ENCODE results near the gene INSL3. TPM values are rescaled to one million over a fixed set of nuclear protein-coding genes. Genes with fewer than 3 reads are reported as not detected.
"Not testable (repeated sequence)": the region's sequence is repeated elsewhere in the genome, so short reads cannot be mapped to it uniquely, and the experiment has no call there.

Gene INSL3
- total RNA-seq, 1 donor from 2014 or later = not detected

DNA sequence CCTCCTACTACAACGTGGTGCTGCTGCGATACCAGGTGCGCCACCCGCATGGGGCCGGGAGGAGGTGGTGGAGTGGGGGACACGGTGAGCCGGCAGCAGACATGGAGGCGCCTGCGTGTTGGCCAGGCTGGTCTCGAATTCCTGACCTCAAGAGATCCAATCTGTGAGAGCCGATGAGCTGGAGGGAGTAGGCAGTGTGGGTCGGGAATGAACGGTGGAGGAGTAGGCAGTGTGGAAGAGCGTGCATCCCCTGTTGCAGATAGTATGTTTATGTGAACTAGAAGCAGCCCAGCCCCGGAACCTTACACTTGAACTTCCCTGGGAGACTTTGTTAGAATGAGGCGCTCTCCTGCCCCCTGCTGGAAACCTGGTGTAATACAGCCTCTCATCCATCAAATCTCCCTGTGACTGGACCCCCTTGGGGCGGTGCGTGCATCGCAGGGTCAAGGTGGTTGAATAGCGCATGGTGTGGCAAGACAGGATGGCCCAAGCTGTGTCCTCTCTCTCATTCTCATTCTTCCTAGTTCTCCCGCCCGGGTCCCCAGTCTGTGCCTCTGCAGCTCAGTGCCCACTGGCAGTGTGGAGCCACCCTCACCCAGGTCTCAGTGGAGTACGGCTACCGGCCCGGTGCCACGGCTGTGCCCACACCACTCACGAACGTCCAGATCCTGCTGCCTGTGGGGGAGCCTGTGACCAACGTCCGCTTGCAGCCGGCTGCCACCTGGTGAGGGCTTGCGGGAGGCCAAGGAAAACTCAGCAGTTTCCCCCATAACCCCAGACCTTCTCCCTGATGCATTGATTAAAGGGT lies 36.9 kb downstream of the INSL3 start:
- Histone ChIP-seq H3K4me2 (ENCODE audit: low read length) (no peak overlapping the region), H3K9me3 (ENCODE audit: insufficient read depth, low read depth, low read length) (no peaks in the 10 kb centered on the region), H3K27me3 (ENCODE audit: insufficient read depth, low read length) (no peaks in the 10 kb centered on the region), H3K4me1 (ENCODE audit: insufficient read depth, low read length) (no peaks in the 10 kb centered on the region), H3K27ac (ENCODE audit: low read depth, low read length) (no peak overlapping the region), H4K20me1 (ENCODE audit: insufficient read depth, low read length) (no peaks in the 10 kb centered on the region), H3K9ac (ENCODE audit: low read length) (no peak overlapping the region), H3K36me3 (ENCODE audit: insufficient read depth, low read length) (no peaks in the 10 kb centered on the region), H3K79me2 (ENCODE audit: insufficient read depth, low read length) (no peaks in the 10 kb centered on the region), H2AFZ (ENCODE audit: low read depth, low read length) (peak overlapping the region; percentile 43), H3K4me3 (ENCODE audit: insufficient read depth, low read depth, low read length) (no peak overlapping the region)
- Mint-ChIP-seq H3K27me3 (ENCODE audit: low read depth, unreplicated experiment) (peaks cover 4% of the 10 kb centered on the region), H3K36me3 (ENCODE audit: low read depth, unreplicated experiment) (no peaks in the 10 kb centered on the region), H3K4me3 (ENCODE audit: unreplicated experiment) (no peak overlapping the region), H3K4me1 (ENCODE audit: low read depth, unreplicated experiment) (no peaks in the 10 kb centered on the region), H3K27ac (ENCODE audit: unreplicated experiment) (no peak overlapping the region), H3K9me3 (ENCODE audit: unreplicated experiment) (peaks cover 7% of the 10 kb centered on the region)
- DNase-seq (ENCODE audit: low read depth) (no peak), FAIRE-seq (no peak)
- peak; percentile 68 for TF ChIP-seq CTCF (IDR thresholded peaks at IDR 0.05; ENCODE audit: insufficient read depth, low read depth, low read length)
- no peak for TF ChIP-seq EZH2 (IDR thresholded peaks at IDR 0.05; ENCODE audit: insufficient read depth, low read length)

- not testable (repeated sequence) for DNase-seq (ENCODE audit: low read depth)
Observed at GRCh38 chr19:17783721-17784120, 37.6 kb downstream of the INSL3 start.

DNA sequence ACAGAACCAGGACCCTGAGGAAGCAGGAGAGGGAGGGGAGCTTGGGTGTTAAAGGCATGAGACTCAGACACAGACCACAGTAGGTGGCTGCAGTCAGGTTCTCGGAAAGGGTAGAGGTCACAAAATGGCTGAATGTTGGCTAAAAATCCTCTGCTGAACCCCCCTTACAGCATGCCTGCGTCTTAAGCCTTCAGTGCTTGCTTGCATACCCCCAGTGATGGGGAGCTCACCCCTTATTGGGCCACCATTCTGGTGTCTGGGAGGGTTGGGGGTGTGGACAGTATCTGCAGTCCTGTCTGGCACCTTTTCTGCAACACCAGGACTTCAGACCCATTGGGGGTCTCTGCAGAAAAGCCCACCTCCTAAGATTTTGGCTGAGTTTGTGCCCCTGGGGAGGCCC lies 40.5 kb downstream of the INSL3 start:
- H3K36me3 Mint-ChIP-seq (ENCODE audit: low read depth, unreplicated experiment) = no peaks in the 10 kb centered on the region
- peaks cover 5% of the 10 kb centered on the region for H3K9me3 Mint-ChIP-seq (ENCODE audit: unreplicated experiment)
- no peak for FAIRE-seq
- no peak overlapping the region for H3K4me3 Mint-ChIP-seq (ENCODE audit: unreplicated experiment)
- no peaks in the 10 kb centered on the region for H3K9me3 ChIP-seq (ENCODE audit: insufficient read depth, low read depth, low read length)
- no peak overlapping the region for H3K4me3 ChIP-seq (ENCODE audit: insufficient read depth, low read depth, low read length)
- TF ChIP-seq EZH2 (IDR thresholded peaks at IDR 0.05; ENCODE audit: insufficient read depth, low read length) = no peak
- TF ChIP-seq CTCF (IDR thresholded peaks at IDR 0.05; ENCODE audit: insufficient read depth, low read depth, low read length) = no peak
- no peak overlapping the region for H3K9ac ChIP-seq (ENCODE audit: low read length)
- H3K36me3 ChIP-seq (ENCODE audit: insufficient read depth, low read length) = no peaks in the 10 kb centered on the region
- H3K79me2 ChIP-seq (ENCODE audit: insufficient read depth, low read length) = no peaks in the 10 kb centered on the region
- DNase-seq (ENCODE audit: low read depth) = no peak
- H3K4me1 Mint-ChIP-seq (ENCODE audit: low read depth, unreplicated experiment) = no peaks in the 10 kb centered on the region
- H3K27me3 Mint-ChIP-seq (ENCODE audit: low read depth, unreplicated experiment) = peaks cover 15% of the 10 kb centered on the region
- no peak overlapping the region for H3K27ac Mint-ChIP-seq (ENCODE audit: unreplicated experiment)
- no peaks in the 10 kb centered on the region for H3K27me3 ChIP-seq (ENCODE audit: insufficient read depth, low read length)
- no peaks in the 10 kb centered on the region for H3K4me1 ChIP-seq (ENCODE audit: insufficient read depth, low read length)
- H3K4me2 ChIP-seq (ENCODE audit: low read length) = no peak overlapping the region
- H3K27ac ChIP-seq (ENCODE audit: low read depth, low read length) = no peak overlapping the region
- H4K20me1 ChIP-seq (ENCODE audit: insufficient read depth, low read length) = no peaks in the 10 kb centered on the region
- H2AFZ ChIP-seq (ENCODE audit: low read depth, low read length) = no peak overlapping the region

More at GRCh38 chr19:17783721-17784120, 37.6 kb downstream of the INSL3 start:
- H3K4me3 Mint-ChIP-seq (ENCODE audit: unreplicated experiment); H3K4me1 Mint-ChIP-seq (ENCODE audit: low read depth, unreplicated experiment); H3K4me1 ChIP-seq (ENCODE audit: insufficient read depth, low read length); H3K9ac ChIP-seq (ENCODE audit: low read length); H3K36me3 ChIP-seq (ENCODE audit: insufficient read depth, low read length); H3K9me3 ChIP-seq (ENCODE audit: insufficient read depth, low read depth, low read length); H3K4me3 ChIP-seq (ENCODE audit: insufficient read depth, low read depth, low read length); H3K4me2 ChIP-seq (ENCODE audit: low read length); H3K27ac Mint-ChIP-seq (ENCODE audit: unreplicated experiment); H3K36me3 Mint-ChIP-seq (ENCODE audit: low read depth, unreplicated experiment); H3K27ac ChIP-seq (ENCODE audit: low read depth, low read length); H4K20me1 ChIP-seq (ENCODE audit: insufficient read depth, low read length); H3K27me3 ChIP-seq (ENCODE audit: insufficient read depth, low read length); H2AFZ ChIP-seq (ENCODE audit: low read depth, low read length); H3K79me2 ChIP-seq (ENCODE audit: insufficient read depth, low read length); H3K9me3 Mint-ChIP-seq (ENCODE audit: unreplicated experiment); H3K27me3 Mint-ChIP-seq (ENCODE audit: low read depth, unreplicated experiment); FAIRE-seq: not testable (repeated sequence)

All from astrocyte (in vitro differentiated cells and primary cell).